ENCODE measurements around the gene CDC7.

DNA sequence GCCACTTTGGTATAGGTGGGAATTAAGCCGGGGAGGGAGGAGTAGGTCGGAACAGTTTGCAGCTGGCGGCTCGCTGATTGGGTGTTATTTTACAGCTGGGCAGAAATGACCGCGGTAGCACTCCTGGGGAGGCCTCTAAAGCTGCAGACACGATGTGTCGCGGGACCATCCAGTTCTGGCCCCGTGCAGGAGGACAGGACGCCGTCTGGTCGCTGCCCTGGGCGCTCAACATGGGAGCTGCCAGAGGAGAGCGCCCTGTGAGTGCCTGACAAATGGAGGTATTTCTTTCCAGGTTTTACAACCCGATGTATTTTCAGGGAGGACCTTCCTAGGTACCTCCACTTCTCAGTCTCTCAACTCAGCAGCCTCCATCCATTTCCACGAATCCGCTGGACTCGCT lies 46.2 kb downstream of the CDC7 start:
- TF ChIP-seq, protein P1, sequence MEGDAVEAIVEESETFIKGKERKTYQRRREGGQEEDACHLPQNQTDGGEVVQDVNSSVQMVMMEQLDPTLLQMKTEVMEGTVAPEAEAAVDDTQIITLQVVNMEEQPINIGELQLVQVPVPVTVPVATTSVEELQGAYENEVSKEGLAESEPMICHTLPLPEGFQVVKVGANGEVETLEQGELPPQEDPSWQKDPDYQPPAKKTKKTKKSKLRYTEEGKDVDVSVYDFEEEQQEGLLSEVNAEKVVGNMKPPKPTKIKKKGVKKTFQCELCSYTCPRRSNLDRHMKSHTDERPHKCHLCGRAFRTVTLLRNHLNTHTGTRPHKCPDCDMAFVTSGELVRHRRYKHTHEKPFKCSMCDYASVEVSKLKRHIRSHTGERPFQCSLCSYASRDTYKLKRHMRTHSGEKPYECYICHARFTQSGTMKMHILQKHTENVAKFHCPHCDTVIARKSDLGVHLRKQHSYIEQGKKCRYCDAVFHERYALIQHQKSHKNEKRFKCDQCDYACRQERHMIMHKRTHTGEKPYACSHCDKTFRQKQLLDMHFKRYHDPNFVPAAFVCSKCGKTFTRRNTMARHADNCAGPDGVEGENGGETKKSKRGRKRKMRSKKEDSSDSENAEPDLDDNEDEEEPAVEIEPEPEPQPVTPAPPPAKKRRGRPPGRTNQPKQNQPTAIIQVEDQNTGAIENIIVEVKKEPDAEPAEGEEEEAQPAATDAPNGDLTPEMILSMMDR (IDR thresholded peaks at IDR 0.05; ENCODE audit: low read length): no peak
- TF ChIP-seq EZH2phosphoT487 (IDR thresholded peaks at IDR 0.05; ENCODE audit: low read length): no peak
